Activated CD8-positive, alpha-beta T cell treated with anti-CD3 and anti-CD28 coated beads, Interleukin-2, amount 10 ng/mL, durations not matched to agents 7 days and 5 days (primary cell): Measurements from ENCODE around the gene STK4. TPM values are rescaled to one million over a fixed set of nuclear protein-coding genes. Genes with fewer than 3 reads are reported as not detected.
A peak's percentile ranks its signal among the peaks of the same experiment; 100 is the strongest.
"Not testable (repeated sequence)": the region's sequence is repeated elsewhere in the genome, so short reads cannot be mapped to it uniquely, and the experiment has no call there.

ENCODE experiments used
- ATAC-seq: fragments of 150-1000 bp; cut with Tn5 transposase; one replicate; pipeline ENCODE4 v1.10.0; 2021; ENCODE audit warnings: moderate library complexity
- CTCF ChIA-PET: fragments of 350-600 bp; sonication (Branson Sonifier 250); formaldehyde crosslinking; loops from one replicate; lab custom pipeline; 2021; ENCODE audit warnings: antibody characterized with exemption; lab: Charles Lee
- POLR2A ChIA-PET: fragments of 350-600 bp; sonication (Branson Sonifier 250); formaldehyde crosslinking; loops from one replicate; lab custom pipeline; 2021; ENCODE audit warnings: antibody characterized with exemption; lab: Charles Lee
- DNase-seq: peaks from one replicate; pipeline ENCODE4 v3.0.0-alpha.2; 2020
- H3K27ac Mint-ChIP-seq: one replicate; pipeline ENCODE4 v1.8.0; 2021; ENCODE audit warnings: mild to moderate bottlenecking, mixed read lengths
- H3K27me3 Mint-ChIP-seq: one replicate; pipeline ENCODE4 v1.8.0; 2021; ENCODE audit warnings: low read depth, mixed read lengths
- H3K36me3 Mint-ChIP-seq: one replicate; pipeline ENCODE4 v1.8.0; 2021; ENCODE audit warnings: low read depth, mixed read lengths
- H3K4me1 Mint-ChIP-seq: one replicate; pipeline ENCODE4 v1.8.0; 2021; ENCODE audit warnings: low read depth, mixed read lengths
- H3K4me3 Mint-ChIP-seq: one replicate; pipeline ENCODE4 v1.8.0; 2021; ENCODE audit warnings: mild to moderate bottlenecking, mixed read lengths
- H3K9me3 Mint-ChIP-seq: one replicate; pipeline ENCODE4 v1.8.0; 2022; ENCODE audit warnings: mixed read lengths; ENCODE audit not compliant: insufficient read depth
- total RNA-seq, 2 experiments: library from RNA; stranded (reverse); gene quantifications; one replicate each; pipeline ENCODE4 v1.2.3, GENCODE V29; 2021

The STK4 gene
- total RNA-seq, 2 experiments from 2014 or later: 159 to 164 TPM

DNA sequence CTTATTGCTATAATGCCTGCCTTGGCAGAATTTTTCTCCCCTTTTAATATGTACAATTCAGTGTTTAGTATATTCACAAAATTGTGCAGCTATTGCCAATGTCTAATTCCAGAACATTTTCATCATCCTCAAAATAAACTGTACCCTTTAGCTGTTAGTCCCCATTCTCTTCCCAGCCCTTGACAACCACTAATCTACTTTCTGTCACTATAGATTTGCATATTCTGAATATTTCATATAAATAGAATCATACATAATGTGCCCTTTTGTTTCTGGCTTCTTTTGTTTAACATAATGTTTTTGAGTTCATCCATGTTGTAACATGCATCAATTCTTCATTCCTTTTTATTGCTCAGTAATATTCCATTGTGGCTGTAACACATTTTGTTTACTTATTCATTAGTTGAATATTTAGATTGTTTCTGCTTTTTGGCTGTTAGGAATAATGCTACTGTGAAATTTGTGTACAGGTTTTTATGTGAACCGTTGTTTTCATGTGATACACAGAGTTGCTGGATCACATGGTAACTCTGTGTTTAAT, 22.4 kb downstream of the STK4 start:
- ATAC-seq: no peak
- no peak for DNase-seq
- peaks cover 64% of the 10 kb centered on the region for H3K36me3 Mint-ChIP-seq
- CTCF ChIA-PET: no interaction called here
- no peak overlapping the region for H3K4me3 Mint-ChIP-seq
- H3K27me3 Mint-ChIP-seq: no peaks in the 10 kb centered on the region
- peaks cover 63% of the 10 kb centered on the region for H3K4me1 Mint-ChIP-seq
- peak overlapping the region; percentile 17 for H3K27ac Mint-ChIP-seq
- no peaks in the 10 kb centered on the region for H3K9me3 Mint-ChIP-seq
- POLR2A ChIA-PET: interaction anchor here (1.1 kb wide), 1 partner anchor 11 kb away, joined by 3 read pairs; no protein-coding TSS in a partner anchor

- Mint-ChIP-seq H3K27me3 (no peaks in the 10 kb centered on the region), H3K4me3 (peak overlapping the region; percentile 76), H3K36me3 (peaks cover 66% of the 10 kb centered on the region), H3K4me1 (peaks cover 69% of the 10 kb centered on the region), H3K27ac (peak overlapping the region; percentile 89), H3K9me3 (no peaks in the 10 kb centered on the region)
- ChIA-PET CTCF (interaction anchor here (0.9 to 1.8 kb wide), 8 partner anchors 11 to 121 kb away, joined by 3 to 8 read pairs (median 4); no protein-coding TSS in a partner anchor), POLR2A (interaction anchor here (0.8 to 1.9 kb wide), 3 partner anchors 11 to 25 kb away, joined by 3 to 9 read pairs (median 7); no protein-coding TSS in a partner anchor)
- DNase-seq: peak; percentile 55
- peak; percentile 70 for ATAC-seq
Observed at GRCh38 chr20:44990425-44990824, 24.1 kb downstream of the STK4 start.

- Mint-ChIP-seq H3K9me3 (no peaks in the 10 kb centered on the region), H3K36me3 (peaks cover 66% of the 10 kb centered on the region), H3K4me3 (peak overlapping the region; percentile 76), H3K27ac (peak overlapping the region; percentile 89), H3K27me3 (no peaks in the 10 kb centered on the region), H3K4me1 (peaks cover 70% of the 10 kb centered on the region)
- POLR2A ChIA-PET: interaction anchor here (0.8 to 1.9 kb wide), 3 partner anchors 12 to 25 kb away, joined by 3 to 9 read pairs (median 7); no protein-coding TSS in a partner anchor
- CTCF ChIA-PET: interaction anchor here (0.9 to 1.8 kb wide), 7 partner anchors 12 to 105 kb away, joined by 3 to 8 read pairs (median 4); no protein-coding TSS in a partner anchor
- no peak for DNase-seq
- ATAC-seq: peak; percentile 37
Observed at GRCh38 chr20:44990957-44991356, 24.6 kb downstream of the STK4 start.

DNA sequence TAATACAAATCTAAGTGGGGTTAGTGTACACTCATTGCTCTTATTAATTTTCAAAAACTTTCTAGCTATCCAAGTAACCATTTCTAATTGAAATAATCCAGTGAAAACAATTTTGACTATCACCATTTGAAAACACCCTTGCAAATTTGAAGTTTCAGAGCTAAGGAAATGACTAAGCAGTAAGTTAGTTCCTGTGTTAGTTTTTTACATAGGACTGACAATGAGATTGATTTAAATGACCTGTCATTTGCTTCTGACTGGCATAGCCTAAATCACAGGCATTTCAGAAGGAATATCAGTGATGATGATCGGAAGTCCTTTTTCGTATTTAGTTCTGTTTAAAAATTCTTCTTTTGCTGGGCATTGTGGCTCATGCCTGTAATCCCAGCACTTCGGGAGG, 27.0 kb downstream of the STK4 start:
- peak overlapping the region; percentile 54 for H3K27ac Mint-ChIP-seq
- peaks cover 63% of the 10 kb centered on the region for H3K4me1 Mint-ChIP-seq
- ChIA-PET CTCF (interaction anchor here (0.7 to 2.3 kb wide), 6 partner anchors 17 to 806 kb away, joined by 3 to 7 read pairs (median 4); no protein-coding TSS in a partner anchor), POLR2A (interaction anchor here (0.8 to 1.6 kb wide), 4 partner anchors 18 to 44 kb away, joined by 3 to 7 read pairs (median 4); no protein-coding TSS in a partner anchor)
- H3K27me3 Mint-ChIP-seq: no peaks in the 10 kb centered on the region
- peak overlapping the region; percentile 2 for H3K4me3 Mint-ChIP-seq
- peaks cover 69% of the 10 kb centered on the region for H3K36me3 Mint-ChIP-seq
- H3K9me3 Mint-ChIP-seq: no peaks in the 10 kb centered on the region
- DNase-seq (no peak), ATAC-seq (no peak)

DNA sequence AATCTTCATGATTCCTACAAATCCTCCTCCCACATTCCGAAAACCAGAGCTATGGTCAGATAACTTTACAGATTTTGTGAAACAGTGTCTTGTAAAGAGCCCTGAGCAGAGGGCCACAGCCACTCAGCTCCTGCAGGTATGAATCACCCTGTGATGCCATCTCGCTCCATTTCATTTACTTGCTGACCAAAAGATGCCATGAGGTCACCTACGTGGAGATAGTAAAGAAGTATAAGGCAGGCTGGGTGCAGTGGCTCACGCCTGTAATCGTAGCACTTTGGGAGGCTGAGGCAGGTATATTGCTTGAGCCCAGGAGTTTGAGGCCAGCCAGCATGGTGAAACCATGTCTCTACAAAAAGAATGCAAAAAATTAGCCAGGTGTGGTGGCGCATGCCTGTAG, 30.9 kb downstream of the STK4 start:
- Mint-ChIP-seq H3K4me1 (peaks cover 31% of the 10 kb centered on the region), H3K4me3 (no peak overlapping the region), H3K36me3 (peaks cover 71% of the 10 kb centered on the region), H3K9me3 (no peaks in the 10 kb centered on the region), H3K27ac (peak overlapping the region; percentile 50), H3K27me3 (no peaks in the 10 kb centered on the region)
- CTCF ChIA-PET: interaction anchor here (1.1 to 6.0 kb wide), 6 partner anchors 10 to 99 kb away, joined by 3 to 31 read pairs (median 8); no protein-coding TSS in a partner anchor
- ATAC-seq (no peak), DNase-seq (no peak)
- POLR2A ChIA-PET: interaction anchor here (1.0 to 1.5 kb wide), 2 partner anchors 17 to 31 kb away, joined by 3 to 4 read pairs; no protein-coding TSS in a partner anchor

DNA sequence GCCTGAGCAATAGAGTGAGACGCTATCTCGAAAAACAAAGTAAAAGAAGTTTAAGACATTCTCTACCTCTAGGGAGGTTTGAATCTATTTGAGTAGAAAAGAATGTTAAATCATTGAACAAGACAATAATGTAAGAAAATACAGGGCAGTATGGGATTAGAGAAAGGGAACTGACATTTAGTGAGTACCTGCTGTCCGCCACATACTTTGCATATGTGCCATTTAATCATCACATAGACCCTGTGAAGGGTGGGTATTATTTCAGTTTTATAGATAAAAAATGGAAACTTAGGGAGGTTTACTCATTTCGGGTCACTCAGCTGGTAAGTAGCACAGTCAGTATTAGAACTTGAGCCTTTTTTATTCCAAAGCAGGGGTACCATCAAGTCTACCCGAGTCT, 31.4 kb downstream of the STK4 start:
- Mint-ChIP-seq H3K27me3 (no peaks in the 10 kb centered on the region), H3K4me3 (no peak overlapping the region), H3K4me1 (peaks cover 26% of the 10 kb centered on the region), H3K9me3 (no peaks in the 10 kb centered on the region), H3K36me3 (peaks cover 72% of the 10 kb centered on the region), H3K27ac (peak overlapping the region; percentile 53)
- ChIA-PET CTCF (interaction anchor here (0.8 to 6.0 kb wide), 6 partner anchors 10 to 294 kb away, joined by 3 to 31 read pairs (median 8); no protein-coding TSS in a partner anchor), POLR2A (interaction anchor here (1.0 kb wide), 1 partner anchor 18 kb away, joined by 3 read pairs; no protein-coding TSS in a partner anchor)
- ATAC-seq: no peak
- no peak for DNase-seq

DNA sequence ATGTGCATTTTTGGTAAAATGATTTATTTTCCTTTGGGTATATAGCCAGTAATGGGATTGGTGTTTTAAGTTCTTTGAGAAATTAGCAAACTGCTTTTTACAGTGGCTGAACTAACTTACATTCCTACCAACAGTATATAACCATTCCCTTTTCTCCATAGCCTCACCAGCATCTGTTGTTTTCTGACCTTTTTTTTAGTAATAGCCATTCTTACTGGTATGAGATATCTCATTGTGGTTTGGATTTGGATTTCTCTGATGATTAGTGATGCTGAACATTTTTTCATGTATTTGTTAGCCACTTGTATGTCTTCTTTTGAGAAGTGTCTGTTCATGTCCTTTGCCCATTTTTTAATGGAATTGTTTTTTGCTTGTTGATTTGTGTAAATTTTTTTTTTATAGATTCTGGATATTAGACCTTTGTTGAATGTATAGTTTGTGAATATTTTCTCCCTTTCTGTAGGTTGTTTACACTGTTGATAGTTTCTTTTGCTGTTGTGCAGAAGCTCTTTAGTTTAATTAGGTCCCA, 42.3 kb downstream of the STK4 start:
- H3K27ac Mint-ChIP-seq: no peak overlapping the region
- H3K36me3 Mint-ChIP-seq: peaks cover 62% of the 10 kb centered on the region
- no peaks in the 10 kb centered on the region for H3K27me3 Mint-ChIP-seq
- ATAC-seq: no peak
- POLR2A ChIA-PET: no interaction called here
- H3K9me3 Mint-ChIP-seq: no peaks in the 10 kb centered on the region
- peaks cover 16% of the 10 kb centered on the region for H3K4me1 Mint-ChIP-seq
- CTCF ChIA-PET: interaction anchor here (1.2 kb wide), 1 partner anchor 87 kb away, joined by 3 read pairs; no protein-coding TSS in a partner anchor
- no peak for DNase-seq
- no peak overlapping the region for H3K4me3 Mint-ChIP-seq

DNA sequence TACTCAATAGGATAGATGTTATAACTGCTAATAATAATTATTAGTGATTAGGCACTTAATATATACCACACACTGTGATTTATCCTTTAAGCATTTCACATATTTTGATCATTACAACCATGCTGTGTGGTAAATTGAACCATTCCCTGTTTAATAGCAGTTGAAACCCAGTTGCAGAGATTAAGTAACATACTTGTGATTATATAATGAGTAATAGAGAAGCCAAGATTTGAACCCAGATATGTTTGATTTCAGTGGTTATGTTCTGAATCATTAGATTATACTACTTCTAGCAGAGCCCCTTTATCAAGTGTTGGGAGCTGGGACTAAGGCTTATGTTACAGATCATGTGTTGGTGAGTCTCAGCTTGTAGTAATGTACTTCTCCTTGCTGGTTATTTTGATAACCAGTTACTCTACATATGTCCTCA, 44.1 kb downstream of the STK4 start:
- Mint-ChIP-seq H3K27me3 (no peaks in the 10 kb centered on the region), H3K36me3 (peaks cover 63% of the 10 kb centered on the region), H3K4me3 (no peak overlapping the region), H3K9me3 (no peaks in the 10 kb centered on the region), H3K27ac (no peak overlapping the region), H3K4me1 (peaks cover 16% of the 10 kb centered on the region)
- ATAC-seq (no peak), DNase-seq (no peak)
- POLR2A ChIA-PET: no interaction called here
- CTCF ChIA-PET: interaction anchor here (0.7 to 4.8 kb wide), 26 partner anchors 8 to 282 kb away, joined by 3 to 64 read pairs (median 6); partner anchors contain the start of gene TOMM34

DNA sequence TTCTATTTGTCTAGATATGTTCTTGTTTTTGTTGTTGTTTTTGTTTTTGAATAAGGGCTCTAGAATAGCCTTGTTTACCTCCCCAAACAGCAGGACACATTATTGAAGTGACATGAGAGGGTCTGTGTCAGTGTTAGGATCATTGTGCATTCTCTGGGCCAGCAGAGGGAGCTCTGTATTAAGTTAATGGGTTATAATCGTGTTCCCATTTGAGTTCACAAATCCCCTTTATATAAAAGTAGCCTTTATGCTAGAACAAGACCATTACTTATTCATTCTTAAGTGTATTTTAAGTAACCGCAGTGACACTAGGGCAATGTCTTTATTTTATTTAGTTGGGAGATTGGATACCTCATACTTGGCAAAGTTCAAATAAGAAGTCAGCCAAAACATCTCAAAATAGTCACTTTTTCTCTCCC, 44.8 kb downstream of the STK4 start:
- ATAC-seq: peak; percentile 71
- ChIA-PET POLR2A (interaction anchor here (0.9 kb wide), 1 partner anchor 18 kb away, joined by 3 read pairs; no protein-coding TSS in a partner anchor), CTCF (interaction anchor here (0.7 to 4.8 kb wide), 28 partner anchors 9 to 282 kb away, joined by 3 to 64 read pairs (median 5); partner anchors contain the start of gene TOMM34)
- no peaks in the 10 kb centered on the region for H3K27me3 Mint-ChIP-seq
- no peak overlapping the region for H3K4me3 Mint-ChIP-seq
- H3K9me3 Mint-ChIP-seq: no peaks in the 10 kb centered on the region
- peak; percentile 65 for DNase-seq
- peaks cover 63% of the 10 kb centered on the region for H3K36me3 Mint-ChIP-seq
- peaks cover 16% of the 10 kb centered on the region for H3K4me1 Mint-ChIP-seq
- H3K27ac Mint-ChIP-seq: no peak overlapping the region

DNA sequence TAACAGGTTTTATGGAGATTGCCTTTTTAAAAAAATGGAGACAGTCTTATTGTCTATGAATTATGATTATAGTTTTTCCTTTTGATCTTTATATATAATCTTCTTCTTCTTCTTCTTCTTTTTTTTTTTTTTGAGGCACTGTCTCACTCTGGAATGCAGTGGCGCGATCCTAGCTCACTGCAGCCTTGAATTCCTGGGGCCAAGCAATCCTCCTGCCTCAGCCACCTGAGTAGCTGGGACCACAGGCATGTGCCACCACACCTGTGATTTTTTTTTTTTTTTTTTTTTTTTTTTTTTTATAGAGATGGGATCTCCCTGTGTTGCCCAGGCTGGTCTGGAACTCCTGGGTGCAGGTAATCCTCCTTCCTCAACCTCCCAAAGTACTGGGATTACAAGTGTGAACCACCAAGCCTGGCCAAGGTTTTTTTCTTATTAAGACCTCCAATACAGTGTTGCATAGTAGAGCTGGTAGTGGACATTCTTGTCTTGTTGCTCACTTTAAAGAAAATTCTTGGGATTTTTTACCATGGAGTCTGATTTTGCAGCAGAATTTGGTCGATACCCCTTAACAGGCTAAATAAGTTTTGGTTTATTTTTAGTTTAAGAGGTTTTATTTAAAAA, 46.5 kb downstream of the STK4 start:
- no peak for DNase-seq
- POLR2A ChIA-PET: no interaction called here
- Mint-ChIP-seq H3K36me3 (peaks cover 65% of the 10 kb centered on the region), H3K9me3 (no peaks in the 10 kb centered on the region), H3K4me3 (no peak overlapping the region), H3K4me1 (peaks cover 14% of the 10 kb centered on the region), H3K27me3 (no peaks in the 10 kb centered on the region), H3K27ac (no peak overlapping the region)
- CTCF ChIA-PET: interaction anchor here (0.9 to 4.8 kb wide), 7 partner anchors 15 to 101 kb away, joined by 3 to 64 read pairs (median 14); partner anchors contain the start of gene TOMM34
- no peak for ATAC-seq

DNA sequence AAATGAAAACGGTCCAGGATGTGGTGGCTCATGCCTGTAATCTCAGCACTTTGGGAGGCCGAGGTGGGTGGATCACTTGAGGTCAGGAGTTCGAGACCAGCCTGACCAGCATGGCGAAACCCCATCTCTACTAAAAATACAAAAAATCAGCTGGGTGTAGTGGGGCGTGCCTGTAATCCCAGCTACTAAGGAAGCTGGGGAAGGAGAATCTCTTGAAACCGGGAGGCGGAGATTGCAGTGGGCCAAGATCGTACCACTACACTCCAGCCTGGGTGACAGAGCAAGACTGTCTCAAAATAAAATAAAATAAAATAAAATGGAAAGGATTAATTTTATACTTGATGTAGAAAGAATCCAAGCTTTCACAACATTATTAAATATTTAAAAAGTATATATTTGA, 47.8 kb downstream of the STK4 start:
- H3K4me3 Mint-ChIP-seq, H3K9me3 Mint-ChIP-seq, H3K27me3 Mint-ChIP-seq, POLR2A ChIA-PET, ATAC-seq, DNase-seq, H3K27ac Mint-ChIP-seq: not testable (repeated sequence)
- Mint-ChIP-seq H3K4me1 (peaks cover 13% of the 10 kb centered on the region), H3K36me3 (peaks cover 59% of the 10 kb centered on the region)
- CTCF ChIA-PET: interaction anchor here (0.7 to 4.8 kb wide), 7 partner anchors 16 to 113 kb away, joined by 3 to 64 read pairs (median 14); partner anchors contain the start of gene TOMM34
